ENCODE results near the gene MYEOV. TPM values are rescaled to one million over a fixed set of nuclear protein-coding genes. Genes with fewer than 3 reads are reported as not detected.
A peak's percentile ranks its signal among the peaks of the same experiment; 100 is the strongest.

The MYEOV gene
- total RNA-seq, 2 experiments from 2014 or later = not detected

DNA sequence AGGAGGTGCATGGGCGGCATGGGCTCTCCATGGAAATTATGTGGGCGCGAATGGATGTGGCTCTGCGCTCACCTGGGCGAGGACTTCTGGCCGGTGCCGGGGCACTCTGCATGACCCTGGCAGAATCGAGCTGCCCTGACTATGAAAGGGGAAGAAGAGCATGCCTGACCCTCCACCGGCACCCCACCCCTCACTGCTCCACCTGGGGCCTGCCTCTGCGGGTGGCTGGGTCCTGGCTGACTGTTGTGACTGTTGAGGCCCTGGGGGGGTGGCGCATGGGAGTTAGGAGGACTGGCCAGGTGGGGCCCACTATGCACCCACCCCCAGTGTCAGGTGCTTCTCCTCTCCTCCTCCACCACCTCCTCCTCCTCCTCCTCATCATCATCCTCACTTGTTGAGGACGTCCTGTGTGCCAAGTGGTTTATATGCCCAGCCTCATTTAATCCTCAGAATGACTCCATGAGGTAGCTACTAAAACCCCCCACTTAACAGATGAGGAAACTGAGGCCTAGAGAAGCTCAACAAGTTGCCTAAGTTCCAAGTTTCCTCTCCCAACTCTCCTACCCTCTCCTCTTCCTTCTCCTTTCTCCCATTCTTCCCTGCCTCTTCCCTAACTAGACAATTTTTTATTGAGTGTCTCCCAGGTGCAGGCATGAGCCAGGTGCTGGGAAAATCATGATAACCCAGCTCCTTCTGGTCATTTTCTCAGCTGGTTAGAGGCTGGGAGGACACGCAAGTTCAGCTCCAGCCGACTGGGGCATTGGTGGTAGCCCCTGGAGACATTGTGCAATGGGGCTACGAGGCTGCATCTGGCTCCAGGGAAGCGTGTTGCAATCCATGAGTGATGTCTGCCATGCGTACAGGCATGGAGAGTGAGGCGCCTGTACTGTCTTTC, 2.3 kb downstream of the MYEOV start:
- DNase-seq (no peak), ATAC-seq (no peak)
- Mint-ChIP-seq H3K4me3 (no peak overlapping the region), H3K4me1 (peaks cover 54% of the 10 kb centered on the region), H3K27ac (peak overlapping the region; percentile 96), H3K9me3 (ENCODE audit: low read depth) (no peaks in the 10 kb centered on the region), H3K36me3 (peaks cover 2% of the 10 kb centered on the region), H3K27me3 (peaks cover 6% of the 10 kb centered on the region)
- CTCF ChIA-PET = interaction anchor here (1.0 to 4.5 kb wide), 4 partner anchors 15 to 379 kb away, joined by 3 to 24 read pairs (median 4); partner anchors contain the start of gene LTO1

GRCh38 chr11:69296890-69297786, 3.2 kb downstream of the MYEOV start:
- peak overlapping the region; percentile 96 for H3K27ac Mint-ChIP-seq
- H3K4me1 Mint-ChIP-seq = peaks cover 59% of the 10 kb centered on the region
- DNase-seq (peak; percentile 93), ATAC-seq (peak; percentile 67)
- peaks cover 6% of the 10 kb centered on the region for H3K27me3 Mint-ChIP-seq
- H3K4me3 Mint-ChIP-seq = peak overlapping the region; percentile 67
- CTCF ChIA-PET = interaction anchor here (1.0 to 4.5 kb wide), 5 partner anchors 14 to 378 kb away, joined by 3 to 24 read pairs (median 3); partner anchors contain the start of gene LTO1
- peaks cover 2% of the 10 kb centered on the region for H3K36me3 Mint-ChIP-seq
- no peaks in the 10 kb centered on the region for H3K9me3 Mint-ChIP-seq (ENCODE audit: low read depth)

GRCh38 chr11:69297787-69298266, 3.9 kb downstream of the MYEOV start:
- ATAC-seq (peak; percentile 23), DNase-seq (peak; percentile 61)
- CTCF ChIA-PET = interaction anchor here (1.2 to 4.5 kb wide), 2 partner anchors 14 to 198 kb away, joined by 3 to 24 read pairs; no protein-coding TSS in a partner anchor
- H3K4me3 Mint-ChIP-seq = peak overlapping the region; percentile 67
- peaks cover 2% of the 10 kb centered on the region for H3K36me3 Mint-ChIP-seq
- H3K9me3 Mint-ChIP-seq (ENCODE audit: low read depth) = no peaks in the 10 kb centered on the region
- peaks cover 59% of the 10 kb centered on the region for H3K4me1 Mint-ChIP-seq
- peak overlapping the region; percentile 96 for H3K27ac Mint-ChIP-seq
- H3K27me3 Mint-ChIP-seq = peaks cover 6% of the 10 kb centered on the region

GRCh38 chr11:69298267-69299022, 4.5 kb downstream of the MYEOV start:
- peaks cover 6% of the 10 kb centered on the region for H3K27me3 Mint-ChIP-seq
- no peaks in the 10 kb centered on the region for H3K9me3 Mint-ChIP-seq (ENCODE audit: low read depth)
- peak; percentile 66 for DNase-seq
- H3K4me3 Mint-ChIP-seq = peak overlapping the region; percentile 67
- peak overlapping the region; percentile 96 for H3K27ac Mint-ChIP-seq
- CTCF ChIA-PET = interaction anchor here (1.2 to 4.5 kb wide), 2 partner anchors 13 to 199 kb away, joined by 3 to 24 read pairs; no protein-coding TSS in a partner anchor
- peaks cover 59% of the 10 kb centered on the region for H3K4me1 Mint-ChIP-seq
- ATAC-seq = peak; percentile 45
- peaks cover 2% of the 10 kb centered on the region for H3K36me3 Mint-ChIP-seq

- no peak for DNase-seq
- no peak for ATAC-seq
- Mint-ChIP-seq H3K4me3 (no peak overlapping the region), H3K4me1 (peaks cover 59% of the 10 kb centered on the region), H3K9me3 (ENCODE audit: low read depth) (no peaks in the 10 kb centered on the region), H3K36me3 (peaks cover 2% of the 10 kb centered on the region), H3K27me3 (peaks cover 6% of the 10 kb centered on the region), H3K27ac (peak overlapping the region; percentile 25)
- CTCF ChIA-PET = interaction anchor here (4.5 kb wide), 1 partner anchor 12 kb away, joined by 24 read pairs; no protein-coding TSS in a partner anchor
These were observed 5.1 kb downstream of the MYEOV start for GRCh38 chr11:69299023-69299461.

DNA sequence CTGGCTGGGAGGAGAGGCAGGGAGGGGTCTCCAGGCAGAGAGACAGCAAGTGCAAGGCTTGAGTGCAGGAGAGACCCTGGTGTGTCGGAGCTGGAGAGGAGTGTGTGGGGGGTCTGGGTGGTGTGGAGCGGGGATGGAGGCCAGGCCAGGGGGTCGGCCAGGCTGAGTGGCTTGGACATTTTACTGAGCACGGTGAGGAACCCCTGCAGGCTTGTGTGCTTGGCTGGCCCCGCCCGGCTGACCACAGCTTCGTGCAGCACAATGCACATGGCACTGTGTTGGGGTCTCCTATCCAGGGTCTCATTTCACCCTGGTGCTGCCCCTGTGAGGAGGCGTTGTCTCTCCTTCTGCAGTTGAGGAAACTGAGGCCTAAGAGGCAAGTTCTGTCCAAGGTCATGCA, 5.6 kb downstream of the MYEOV start:
- peak overlapping the region; percentile 22 for H3K27ac Mint-ChIP-seq
- H3K9me3 Mint-ChIP-seq (ENCODE audit: low read depth) = no peaks in the 10 kb centered on the region
- H3K4me1 Mint-ChIP-seq = peaks cover 59% of the 10 kb centered on the region
- ATAC-seq (no peak), DNase-seq (no peak)
- CTCF ChIA-PET = interaction anchor here (4.5 kb wide), 1 partner anchor 12 kb away, joined by 24 read pairs; no protein-coding TSS in a partner anchor
- no peak overlapping the region for H3K4me3 Mint-ChIP-seq
- peaks cover 2% of the 10 kb centered on the region for H3K36me3 Mint-ChIP-seq
- H3K27me3 Mint-ChIP-seq = peaks cover 6% of the 10 kb centered on the region

GRCh38 chr11:69300120-69301060, 6.4 kb downstream of the MYEOV start:
- Mint-ChIP-seq H3K4me3 (no peak overlapping the region), H3K27me3 (peaks cover 3% of the 10 kb centered on the region), H3K9me3 (ENCODE audit: low read depth) (no peaks in the 10 kb centered on the region), H3K4me1 (peaks cover 59% of the 10 kb centered on the region), H3K36me3 (peaks cover 2% of the 10 kb centered on the region), H3K27ac (no peak overlapping the region)
- ATAC-seq = no peak
- DNase-seq = no peak
- CTCF ChIA-PET = interaction anchor here (4.5 kb wide), 1 partner anchor 11 kb away, joined by 24 read pairs; no protein-coding TSS in a partner anchor

GRCh38 chr11:69301081-69301454, 7.1 kb downstream of the MYEOV start:
- Mint-ChIP-seq H3K4me1 (peaks cover 52% of the 10 kb centered on the region), H3K27ac (no peak overlapping the region), H3K9me3 (ENCODE audit: low read depth) (no peaks in the 10 kb centered on the region), H3K27me3 (no peaks in the 10 kb centered on the region), H3K4me3 (no peak overlapping the region), H3K36me3 (peaks cover 2% of the 10 kb centered on the region)
- CTCF ChIA-PET = no interaction called here
- ATAC-seq = no peak
- DNase-seq = no peak

GRCh38 chr11:69301455-69302401, 7.8 kb downstream of the MYEOV start:
- H3K9me3 Mint-ChIP-seq (ENCODE audit: low read depth) = no peaks in the 10 kb centered on the region
- H3K4me3 Mint-ChIP-seq = no peak overlapping the region
- peaks cover 46% of the 10 kb centered on the region for H3K4me1 Mint-ChIP-seq
- H3K27ac Mint-ChIP-seq = no peak overlapping the region
- ATAC-seq (no peak), DNase-seq (no peak)
- H3K36me3 Mint-ChIP-seq = peaks cover 2% of the 10 kb centered on the region
- CTCF ChIA-PET = no interaction called here
- no peaks in the 10 kb centered on the region for H3K27me3 Mint-ChIP-seq

DNA sequence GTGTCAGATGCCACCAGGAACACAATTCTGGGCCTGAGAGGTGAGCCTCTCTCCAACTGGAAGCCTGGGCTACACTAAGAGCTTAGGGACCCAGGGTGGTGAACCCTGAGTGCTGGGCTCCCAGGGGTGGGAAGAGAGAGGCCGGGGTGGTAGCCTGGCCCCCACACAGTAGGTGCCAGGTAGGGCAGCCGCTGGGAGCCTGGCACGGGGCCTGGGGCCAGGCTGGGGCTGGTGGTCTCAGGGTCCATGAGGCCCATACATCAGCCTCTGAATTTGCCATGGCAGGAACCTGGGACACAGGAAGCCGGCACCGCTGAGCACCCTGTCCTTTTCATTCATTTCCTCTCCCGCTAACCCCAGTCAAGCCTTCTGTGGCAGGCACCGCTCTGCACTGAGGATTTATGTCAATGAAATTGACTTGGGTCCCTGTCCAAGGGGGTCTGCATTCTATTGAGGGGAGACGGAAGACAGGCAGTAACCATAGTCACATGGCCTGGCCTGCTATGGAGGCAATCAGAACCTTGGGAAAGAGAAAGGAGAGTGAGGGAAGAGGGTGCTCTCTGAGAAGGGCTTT, 8.6 kb downstream of the MYEOV start:
- CTCF ChIA-PET = no interaction called here
- peaks cover 37% of the 10 kb centered on the region for H3K4me1 Mint-ChIP-seq
- no peak overlapping the region for H3K27ac Mint-ChIP-seq
- H3K36me3 Mint-ChIP-seq = no peaks in the 10 kb centered on the region
- no peaks in the 10 kb centered on the region for H3K27me3 Mint-ChIP-seq
- no peaks in the 10 kb centered on the region for H3K9me3 Mint-ChIP-seq (ENCODE audit: low read depth)
- DNase-seq = no peak
- ATAC-seq = no peak
- no peak overlapping the region for H3K4me3 Mint-ChIP-seq

- Mint-ChIP-seq H3K4me1 (peaks cover 29% of the 10 kb centered on the region), H3K4me3 (no peak overlapping the region), H3K27me3 (no peaks in the 10 kb centered on the region), H3K9me3 (ENCODE audit: low read depth) (no peaks in the 10 kb centered on the region), H3K36me3 (no peaks in the 10 kb centered on the region), H3K27ac (no peak overlapping the region)
- no peak for DNase-seq
- CTCF ChIA-PET = no interaction called here
- no peak for ATAC-seq
These were observed 9.5 kb downstream of the MYEOV start for GRCh38 chr11:69303427-69303826.
